Vein endothelial cell (primary cell): Measurements from ENCODE around the gene AKAP12. TPM values are rescaled to one million over a fixed set of nuclear protein-coding genes. Genes with fewer than 3 reads are reported as not detected.

Source experiments
- small RNA-seq: library from RNA; depleted of rRNA; stranded (forward); fragments of <200 nt; gene quantifications from one replicate; pipeline ENCODE3, GENCODE V24; 2012
- total RNA-seq: library from RNA; depleted of rRNA; stranded (reverse); fragments of >200 nt; gene quantifications from 2 replicates; pipeline ENCODE4 v1.2.3, GENCODE V29; 2012

AKAP12 gene, protein sequence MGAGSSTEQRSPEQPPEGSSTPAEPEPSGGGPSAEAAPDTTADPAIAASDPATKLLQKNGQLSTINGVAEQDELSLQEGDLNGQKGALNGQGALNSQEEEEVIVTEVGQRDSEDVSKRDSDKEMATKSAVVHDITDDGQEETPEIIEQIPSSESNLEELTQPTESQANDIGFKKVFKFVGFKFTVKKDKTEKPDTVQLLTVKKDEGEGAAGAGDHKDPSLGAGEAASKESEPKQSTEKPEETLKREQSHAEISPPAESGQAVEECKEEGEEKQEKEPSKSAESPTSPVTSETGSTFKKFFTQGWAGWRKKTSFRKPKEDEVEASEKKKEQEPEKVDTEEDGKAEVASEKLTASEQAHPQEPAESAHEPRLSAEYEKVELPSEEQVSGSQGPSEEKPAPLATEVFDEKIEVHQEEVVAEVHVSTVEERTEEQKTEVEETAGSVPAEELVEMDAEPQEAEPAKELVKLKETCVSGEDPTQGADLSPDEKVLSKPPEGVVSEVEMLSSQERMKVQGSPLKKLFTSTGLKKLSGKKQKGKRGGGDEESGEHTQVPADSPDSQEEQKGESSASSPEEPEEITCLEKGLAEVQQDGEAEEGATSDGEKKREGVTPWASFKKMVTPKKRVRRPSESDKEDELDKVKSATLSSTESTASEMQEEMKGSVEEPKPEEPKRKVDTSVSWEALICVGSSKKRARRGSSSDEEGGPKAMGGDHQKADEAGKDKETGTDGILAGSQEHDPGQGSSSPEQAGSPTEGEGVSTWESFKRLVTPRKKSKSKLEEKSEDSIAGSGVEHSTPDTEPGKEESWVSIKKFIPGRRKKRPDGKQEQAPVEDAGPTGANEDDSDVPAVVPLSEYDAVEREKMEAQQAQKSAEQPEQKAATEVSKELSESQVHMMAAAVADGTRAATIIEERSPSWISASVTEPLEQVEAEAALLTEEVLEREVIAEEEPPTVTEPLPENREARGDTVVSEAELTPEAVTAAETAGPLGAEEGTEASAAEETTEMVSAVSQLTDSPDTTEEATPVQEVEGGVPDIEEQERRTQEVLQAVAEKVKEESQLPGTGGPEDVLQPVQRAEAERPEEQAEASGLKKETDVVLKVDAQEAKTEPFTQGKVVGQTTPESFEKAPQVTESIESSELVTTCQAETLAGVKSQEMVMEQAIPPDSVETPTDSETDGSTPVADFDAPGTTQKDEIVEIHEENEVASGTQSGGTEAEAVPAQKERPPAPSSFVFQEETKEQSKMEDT (N-terminal part only)
- 249 and 296 TPM in 2 replicates for total RNA-seq

DNA sequence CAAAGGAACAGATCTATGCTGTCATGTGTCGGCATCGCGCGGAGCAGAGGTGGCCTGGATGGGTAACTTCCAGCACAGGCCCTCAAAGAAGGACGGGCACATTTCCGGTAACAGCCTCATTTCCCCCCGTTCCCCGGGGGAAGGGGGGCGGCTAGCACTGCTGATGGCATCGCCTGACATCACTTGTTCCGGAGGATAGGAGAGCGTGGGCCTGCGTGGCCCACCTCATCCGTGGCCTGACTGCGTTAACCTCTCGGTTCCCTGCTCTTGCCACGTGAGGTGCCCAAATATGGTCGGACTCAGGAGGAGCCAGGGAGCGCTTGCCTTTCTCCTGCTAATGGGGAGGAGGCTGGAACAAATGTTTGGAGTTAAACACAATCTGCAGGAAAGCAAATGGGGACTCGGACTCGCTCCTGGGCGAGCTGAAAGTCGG is at the start of gene AKAP12:
Gene AKAP12 (plus strand): TSS at position 365 of the 433 bp plus-strand sequence. CDS start 596 bp downstream, outside the sequence.

DNA sequence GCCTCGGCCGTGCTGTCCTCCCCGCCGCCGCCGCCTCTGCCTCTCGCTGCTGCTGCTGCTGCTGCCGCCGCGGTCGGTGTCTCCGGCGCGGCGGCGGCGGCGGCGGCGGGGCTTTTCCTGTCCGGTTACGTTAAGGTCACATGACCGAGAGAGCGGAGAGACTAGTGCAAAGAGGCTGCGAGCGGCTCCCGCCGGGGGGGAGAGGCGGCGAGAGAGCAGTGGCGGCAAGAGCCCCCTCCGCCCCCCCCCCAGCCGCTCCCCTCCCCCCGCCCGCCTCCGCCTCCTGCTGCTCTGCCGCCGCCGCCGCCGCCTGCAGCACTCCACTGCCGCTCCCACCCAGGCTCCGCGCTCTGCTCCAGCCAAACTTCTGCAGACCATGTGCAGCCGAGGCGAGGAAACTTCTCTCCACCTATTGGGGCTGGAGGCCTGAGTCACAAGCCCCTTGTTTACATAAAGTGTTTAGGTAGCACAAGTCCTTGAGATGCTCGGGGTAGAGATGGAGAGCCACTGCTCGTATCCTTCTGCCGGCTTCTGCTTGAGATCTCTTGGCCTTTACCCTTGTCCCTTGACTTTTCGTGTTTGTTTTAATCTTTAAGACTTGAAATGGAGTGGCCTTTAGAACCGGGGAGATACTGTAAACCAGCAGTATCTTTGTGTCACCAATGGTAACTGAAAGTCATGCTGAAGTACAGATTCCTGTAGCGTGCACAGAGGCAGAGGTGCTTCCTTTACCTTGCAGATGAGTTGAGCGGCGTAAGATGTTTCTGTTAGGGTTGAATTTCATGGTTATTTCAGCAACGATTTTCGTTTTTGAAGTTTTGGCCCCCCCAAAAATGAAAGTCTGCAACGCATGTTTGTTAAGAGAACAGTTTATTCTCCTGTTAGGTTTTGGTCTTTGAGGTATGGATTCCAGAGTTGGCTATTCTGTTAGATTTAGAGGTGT is 152.0 kb downstream of the AKAP12 start, which contains the start of gene ZBTB2:
Gene ZBTB2 (minus strand): TSS at position 89 of the 943 bp plus-strand sequence. CDS start 17,922 bp downstream, outside the sequence.

Small RNA genes lying within 50 kb of the gene (small RNA-seq; reads per million reads assigned to genes)
- not detected for gene RF00019
- not detected for gene RNU6-1247P
- gene RNU6-300P: not detected
- gene RNY4P20: 0.29 reads per million, percentile 8 among the genes with 10 or more reads in this experiment

Other genes with a start within 250 kb of the AKAP12 start
- gene ZBTB2, start 151.6 kb downstream of the AKAP12 start, total RNA-seq: 8.8 and 8.9 TPM in 2 replicates
- gene RMND1, start 212.2 kb downstream of the AKAP12 start, total RNA-seq: 29.8 and 35.3 TPM in 2 replicates